Skeletal muscle tissue (tissue), 3 donors: ENCODE results near the gene ARHGAP11B.
"Not testable (repeated sequence)": the region's sequence is repeated elsewhere in the genome, so short reads cannot be mapped to it uniquely, and the experiment has no call there.

ENCODE experiments used
- H3K27ac ChIP-seq: one replicate; pipeline ENCODE4 v1.7.0; 2013; ENCODE audit warnings: mild to moderate bottlenecking, low read depth, low read length, inconsistent platforms
- H3K27me3 ChIP-seq, 3 donors: one replicate each; pipeline ENCODE4 v1.7.0; 2013; ENCODE audit warnings: low read length in 3 of 3; ENCODE audit not compliant: control insufficient read depth in 3 of 3, insufficient read depth in 3 of 3
- H3K36me3 ChIP-seq, 3 donors: one replicate each; pipeline ENCODE4 v1.7.0; 2013; ENCODE audit warnings: low read length in 3 of 3; ENCODE audit not compliant: control insufficient read depth in 3 of 3, insufficient read depth in 3 of 3
- H3K4me1 ChIP-seq, 3 donors: one replicate each; pipeline ENCODE4 v1.7.0; 2013; ENCODE audit warnings: low read length in 3 of 3, mild to moderate bottlenecking in 3 of 3; ENCODE audit not compliant: control insufficient read depth in 3 of 3, insufficient read depth in 3 of 3
- H3K4me3 ChIP-seq, 3 donors: one replicate each; pipeline ENCODE4 v1.7.0; 2013; ENCODE audit warnings: low read length in 3 of 3
- H3K9ac ChIP-seq, 3 donors: one replicate each; pipeline ENCODE4 v1.7.0; 2013; ENCODE audit warnings: low read length in 3 of 3, mild to moderate bottlenecking in 3 of 3, moderate library complexity in 2 of 3, low read depth in 1 of 3
- H3K9me3 ChIP-seq, 3 donors: one replicate each; pipeline ENCODE4 v1.7.0; 2013; ENCODE audit warnings: low read length in 3 of 3; ENCODE audit not compliant: control insufficient read depth in 3 of 3
- donor health status: Osteomylitis.

ARHGAP11B gene

GRCh38 chr15:30661154-30661553 is 35.2 kb downstream of the ARHGAP11B start:
- not testable (repeated sequence) for H3K9me3 ChIP-seq, H3K4me1 ChIP-seq, H3K27ac ChIP-seq, H3K4me3 ChIP-seq, H3K36me3 ChIP-seq, H3K27me3 ChIP-seq, H3K9ac ChIP-seq

- H3K27ac ChIP-seq, H3K9me3 ChIP-seq, H3K27me3 ChIP-seq, H3K36me3 ChIP-seq, H3K9ac ChIP-seq, H3K4me1 ChIP-seq, H3K4me3 ChIP-seq: not testable (repeated sequence)
Measured at GRCh38 chr15:30669621-30670020, 43.7 kb downstream of the ARHGAP11B start.

- Histone ChIP-seq H3K4me3 (no peak overlapping the region), H3K9me3 (no peaks in the 10 kb centered on the region)
Measured at GRCh38 chr15:30670056-30670455, 44.1 kb downstream of the ARHGAP11B start.

GRCh38 chr15:30671309-30671708 is 45.4 kb downstream of the ARHGAP11B start:
- Histone ChIP-seq H3K4me1 (no peaks in the 10 kb centered on the region), H3K9me3 (no peaks in the 10 kb centered on the region), H3K36me3 (no peaks in the 10 kb centered on the region), H3K27me3 (no peaks in the 10 kb centered on the region), H3K27ac (no peak overlapping the region), H3K9ac (no peak overlapping the region), H3K4me3 (no peak overlapping the region)

More at GRCh38 chr15:30670056-30670455, 44.1 kb downstream of the ARHGAP11B start:
- H3K27ac ChIP-seq, result no peak overlapping the region
- no peak overlapping the region for H3K9ac ChIP-seq
- H3K4me1 ChIP-seq, result no peaks in the 10 kb centered on the region
- no peaks in the 10 kb centered on the region for H3K27me3 ChIP-seq
- H3K36me3 ChIP-seq, result no peaks in the 10 kb centered on the region

GRCh38 chr15:30675126-30675525 is 49.2 kb downstream of the ARHGAP11B start:
- Histone ChIP-seq H3K36me3 (no peaks in the 10 kb centered on the region), H3K4me3 (no peak overlapping the region), H3K27me3 (no peaks in the 10 kb centered on the region), H3K9me3 (no peaks in the 10 kb centered on the region), H3K27ac (no peak overlapping the region), H3K4me1 (no peaks in the 10 kb centered on the region), H3K9ac (no peak overlapping the region)

- not testable (repeated sequence) for H3K9me3 ChIP-seq, H3K27me3 ChIP-seq
Measured at GRCh38 chr15:30675891-30676290, 50.0 kb downstream of the ARHGAP11B start.

GRCh38 chr15:30680997-30681396 is 55.1 kb downstream of the ARHGAP11B start:
- H3K27ac ChIP-seq, H3K4me3 ChIP-seq, H3K27me3 ChIP-seq, H3K9me3 ChIP-seq, H3K4me1 ChIP-seq, H3K9ac ChIP-seq, H3K36me3 ChIP-seq: not testable (repeated sequence)

More at GRCh38 chr15:30675891-30676290, 50.0 kb downstream of the ARHGAP11B start:
- H3K9ac ChIP-seq, H3K36me3 ChIP-seq, H3K4me1 ChIP-seq, H3K4me3 ChIP-seq, H3K27ac ChIP-seq: not testable (repeated sequence)

GRCh38 chr15:30685709-30686285 is 59.9 kb downstream of the ARHGAP11B start:
- not testable (repeated sequence) for H3K9me3 ChIP-seq, H3K27me3 ChIP-seq, H3K27ac ChIP-seq, H3K4me1 ChIP-seq, H3K4me3 ChIP-seq, H3K36me3 ChIP-seq, H3K9ac ChIP-seq

GRCh38 chr15:30686651-30687050 is 60.7 kb downstream of the ARHGAP11B start:
- H3K4me3 ChIP-seq, H3K27me3 ChIP-seq, H3K27ac ChIP-seq, H3K4me1 ChIP-seq, H3K36me3 ChIP-seq, H3K9me3 ChIP-seq, H3K9ac ChIP-seq: not testable (repeated sequence)
